ENCODE measurements around the gene SPACA4. TPM values are rescaled to one million over a fixed set of nuclear protein-coding genes. Genes with fewer than 3 reads are reported as not detected.

SPACA4 gene
- total and polyA plus RNA-seq, 2 experiments from 2014 or later: not detected

- H3K4me3 ChIP-seq: no peak overlapping the region
- TF ChIP-seq CTCF (IDR thresholded peaks at IDR 0.05; ENCODE audit: low read depth, low read length): no peak
- no peaks in the 10 kb centered on the region for H3K36me3 ChIP-seq
- DNase-seq (ENCODE audit: low read depth in 1 of 2, low spot score in 1 of 2): no peak
- H3K4me1 ChIP-seq (ENCODE audit: low read depth): no peaks in the 10 kb centered on the region
- no peaks in the 10 kb centered on the region for H3K27me3 ChIP-seq
- no peaks in the 10 kb centered on the region for H3K9me3 ChIP-seq (ENCODE audit: low read depth)
- H3K27ac ChIP-seq: no peak overlapping the region
Observed at GRCh38 chr19:48598996-48599700, 7.4 kb upstream of the SPACA4 start.

GRCh38 chr19:48600679-48601417, 5.7 kb upstream of the SPACA4 start:
- DNase-seq (ENCODE audit: low read depth in 1 of 2, low spot score in 1 of 2): no peak
- Histone ChIP-seq H3K4me3 (no peak overlapping the region), H3K27me3 (no peaks in the 10 kb centered on the region), H3K9me3 (ENCODE audit: low read depth) (no peaks in the 10 kb centered on the region), H3K36me3 (no peaks in the 10 kb centered on the region), H3K27ac (no peak overlapping the region), H3K4me1 (ENCODE audit: low read depth) (no peaks in the 10 kb centered on the region)
- no peak for TF ChIP-seq CTCF (IDR thresholded peaks at IDR 0.05; ENCODE audit: low read depth, low read length)

- no peak for DNase-seq (ENCODE audit: low read depth in 1 of 2, low spot score in 1 of 2)
- H3K9me3 ChIP-seq (ENCODE audit: low read depth): no peaks in the 10 kb centered on the region
- no peak overlapping the region for H3K27ac ChIP-seq
- no peak for TF ChIP-seq CTCF (IDR thresholded peaks at IDR 0.05; ENCODE audit: low read depth, low read length)
- H3K4me3 ChIP-seq: no peak overlapping the region
- no peaks in the 10 kb centered on the region for H3K36me3 ChIP-seq
- no peaks in the 10 kb centered on the region for H3K27me3 ChIP-seq
- no peaks in the 10 kb centered on the region for H3K4me1 ChIP-seq (ENCODE audit: low read depth)
Observed at GRCh38 chr19:48603001-48603400, 3.5 kb upstream of the SPACA4 start.

DNA sequence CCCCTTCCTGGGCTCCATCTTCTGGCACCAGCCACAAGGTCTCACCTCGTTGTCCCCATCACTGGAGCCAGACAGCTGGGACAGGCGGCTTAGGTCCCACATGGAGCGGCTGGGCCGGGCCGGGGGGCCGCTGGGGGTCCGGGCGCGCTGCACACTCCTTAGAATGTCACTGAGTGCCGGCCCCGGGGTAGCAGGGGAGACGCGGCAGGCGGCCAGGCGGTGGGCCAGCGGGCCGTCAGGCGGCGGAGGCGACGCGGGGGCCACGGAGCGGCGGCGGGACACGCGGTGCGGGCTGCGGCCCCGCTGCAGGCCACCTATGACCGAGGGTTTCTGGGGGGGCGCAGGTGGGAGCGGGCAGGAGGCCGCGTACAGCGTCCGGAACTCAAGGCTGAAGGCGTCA, 3.1 kb upstream of the SPACA4 start:
- no peaks in the 10 kb centered on the region for H3K36me3 ChIP-seq
- H3K4me1 ChIP-seq (ENCODE audit: low read depth): no peaks in the 10 kb centered on the region
- no peak overlapping the region for H3K27ac ChIP-seq
- DNase-seq (ENCODE audit: low read depth in 1 of 2, low spot score in 1 of 2): no peak
- H3K9me3 ChIP-seq (ENCODE audit: low read depth): no peaks in the 10 kb centered on the region
- no peak for TF ChIP-seq CTCF (IDR thresholded peaks at IDR 0.05; ENCODE audit: low read depth, low read length)
- H3K4me3 ChIP-seq: no peak overlapping the region
- no peaks in the 10 kb centered on the region for H3K27me3 ChIP-seq

GRCh38 chr19:48603850-48604249, 2.7 kb upstream of the SPACA4 start:
- Histone ChIP-seq H3K4me1 (ENCODE audit: low read depth) (no peaks in the 10 kb centered on the region), H3K4me3 (no peak overlapping the region), H3K36me3 (no peaks in the 10 kb centered on the region), H3K9me3 (ENCODE audit: low read depth) (no peaks in the 10 kb centered on the region), H3K27me3 (no peaks in the 10 kb centered on the region), H3K27ac (no peak overlapping the region)
- DNase-seq (ENCODE audit: low read depth in 1 of 2, low spot score in 1 of 2): no peak
- TF ChIP-seq CTCF (IDR thresholded peaks at IDR 0.05; ENCODE audit: low read depth, low read length): no peak
